Stimulated activated CD8-positive, alpha-beta memory T cell treated with anti-CD3 and anti-CD28 coated beads, Interleukin-15, amount 100 ng/mL, for 4 hours (primary cell): ENCODE data around the gene ANKRD30BL.
"Not testable (repeated sequence)": the region's sequence is repeated elsewhere in the genome, so short reads cannot be mapped to it uniquely, and the experiment has no call there.

Experiments used
- DNase-seq, 2 donors: peaks; one replicate each; pipeline ENCODE4 v3.0.0-alpha.2; 2020; ENCODE audit warnings: low read depth in 2 of 2

ANKRD30BL gene, protein sequence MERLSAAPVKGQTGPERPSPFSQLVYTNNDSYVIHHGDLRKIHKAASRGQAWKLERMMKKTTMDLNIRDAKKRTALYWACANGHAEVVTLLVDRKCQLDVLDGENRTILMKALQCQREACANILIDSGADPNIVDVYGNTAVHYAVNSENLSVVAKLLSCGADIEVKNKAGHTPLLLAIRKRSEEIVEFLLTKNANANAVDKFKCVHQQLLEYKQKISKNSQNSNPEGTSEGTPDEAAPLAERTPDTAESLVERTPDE

DNA sequence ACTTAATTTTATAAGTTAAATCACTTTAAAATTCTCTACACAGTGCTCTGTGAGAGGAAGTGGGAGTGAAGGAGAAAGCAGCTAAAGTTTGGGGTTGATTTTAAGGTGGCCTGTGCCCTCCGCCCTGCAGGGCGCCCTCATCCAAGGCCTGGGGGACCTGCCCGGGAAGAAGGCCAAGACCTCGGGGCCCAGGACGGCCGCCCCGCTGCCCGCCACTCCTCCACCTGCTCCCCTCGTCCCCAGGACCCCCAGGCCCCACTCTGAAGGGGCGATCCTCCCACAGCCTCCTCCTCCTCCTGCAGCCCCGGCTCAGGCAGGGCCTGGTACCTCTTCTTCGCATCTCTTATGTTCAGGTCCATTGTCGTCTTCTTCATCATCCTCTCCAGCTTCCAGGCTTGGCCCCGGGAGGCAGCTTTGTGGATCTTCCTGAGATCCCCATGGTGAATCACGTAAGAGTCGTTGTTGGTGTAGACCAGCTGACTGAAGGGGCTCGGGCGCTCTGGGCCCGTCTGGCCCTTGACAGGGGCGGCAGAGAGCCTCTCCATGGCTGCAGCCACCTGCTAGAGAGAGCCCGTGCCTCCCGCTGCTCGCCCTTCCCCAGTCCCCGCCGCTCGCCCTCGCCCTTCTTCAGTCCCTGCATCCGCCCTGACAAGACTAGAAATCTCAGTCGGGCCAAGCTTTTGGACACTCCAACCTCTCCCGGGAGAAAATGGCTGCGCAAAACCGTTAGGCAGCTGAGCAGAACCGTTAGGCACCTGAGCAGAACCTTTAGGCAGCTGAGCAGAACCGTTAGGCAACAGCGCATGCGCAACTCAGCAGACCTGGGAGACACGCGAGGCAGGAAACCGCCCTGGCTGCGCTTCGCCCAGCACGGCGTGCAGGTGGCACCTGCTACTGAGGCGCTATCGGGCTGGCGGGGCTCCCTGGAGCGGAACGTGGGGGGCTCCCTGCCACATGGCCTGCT is at the start of gene ANKRD30BL:
Gene ANKRD30BL, minus strand, starts transcription at position 792 of the 964 bp plus-strand sequence. Its CDS starts 247 bp downstream, at position 545.
- DNase-seq, result not testable (repeated sequence)

DNA sequence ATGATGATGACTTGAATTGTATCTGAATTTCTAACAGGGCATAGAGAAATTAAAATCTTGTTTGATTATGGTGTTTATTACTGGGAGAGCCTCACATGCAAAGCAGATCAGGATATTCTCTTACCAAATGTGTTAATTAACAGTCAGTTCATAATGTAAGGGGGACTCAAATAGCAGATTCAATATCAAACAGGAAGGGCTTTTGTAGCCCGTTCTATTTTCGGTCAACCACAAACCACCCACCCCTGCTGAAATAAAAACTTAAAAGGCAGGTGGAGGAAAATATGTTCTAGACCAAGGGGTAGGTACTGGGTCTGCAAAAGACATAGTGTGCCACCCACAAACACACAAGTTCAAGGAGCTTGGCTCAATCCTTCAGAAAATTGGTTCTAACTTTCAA is 41.1 kb upstream of the ANKRD30BL start:
- DNase-seq, result not testable (repeated sequence)

DNA sequence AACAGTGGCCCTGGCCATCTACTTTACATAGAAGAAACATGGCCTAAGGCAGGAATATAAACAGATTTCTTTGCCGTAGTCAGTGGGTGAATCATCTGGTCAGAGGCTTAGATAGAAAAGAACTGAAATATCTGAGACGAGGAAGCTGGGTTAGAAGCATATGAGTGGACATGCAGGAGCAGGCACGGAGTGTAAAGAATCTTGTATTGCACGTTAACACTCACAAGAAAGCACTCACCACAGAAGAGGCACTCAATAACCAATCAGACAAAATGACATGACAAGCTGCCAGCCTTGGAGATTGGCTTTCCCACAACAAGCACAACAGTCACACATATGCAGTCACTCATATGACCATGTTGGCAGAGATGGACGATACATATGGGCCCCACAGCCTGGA is 31.1 kb upstream of the ANKRD30BL start:
- DNase-seq, result not testable (repeated sequence)

GRCh38 chr2:132167100-132167499 is 5.3 kb upstream of the ANKRD30BL start:
- DNase-seq, result not testable (repeated sequence)

GRCh38 chr2:132162125-132162660 is 441 bp upstream of the ANKRD30BL start:
- not testable (repeated sequence) for DNase-seq

DNA sequence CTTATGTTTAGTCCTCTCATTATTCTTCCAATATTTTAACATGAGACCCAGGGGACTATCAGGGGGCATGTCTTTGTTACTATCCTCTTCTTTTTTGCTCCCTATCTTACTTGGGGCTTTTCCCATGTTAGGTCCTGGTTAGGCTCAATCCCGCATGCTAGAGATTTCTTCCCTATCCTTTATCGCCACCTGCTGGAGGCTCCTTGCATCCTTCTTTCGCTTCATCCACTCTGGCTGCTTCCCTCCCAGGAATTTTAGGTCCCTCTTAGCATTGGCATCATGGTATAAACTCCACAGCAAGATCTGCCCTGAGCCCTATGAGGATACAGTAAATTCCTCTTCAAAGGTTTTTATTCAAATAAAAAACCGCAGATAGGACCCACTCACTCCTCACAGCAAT is 15.0 kb downstream of the ANKRD30BL start:
- DNase-seq, result not testable (repeated sequence)
